WI38 (cell line): ENCODE measurements around the gene FAM83G.

Experiments
- H3K4me3 ChIP-seq: 2 replicates; pipeline ENCODE4 v1.5.1; 2011; ENCODE audit warnings: low read depth, mild to moderate bottlenecking, control low read depth, low read length
- TF ChIP-seq, protein P1 (sequence below): IDR thresholded peaks from 2 replicates; pipeline ENCODE4 v1.5.1; 2012; ENCODE audit warnings: low read depth, mild to moderate bottlenecking, control low read depth, low read length

FAM83G gene

DNA sequence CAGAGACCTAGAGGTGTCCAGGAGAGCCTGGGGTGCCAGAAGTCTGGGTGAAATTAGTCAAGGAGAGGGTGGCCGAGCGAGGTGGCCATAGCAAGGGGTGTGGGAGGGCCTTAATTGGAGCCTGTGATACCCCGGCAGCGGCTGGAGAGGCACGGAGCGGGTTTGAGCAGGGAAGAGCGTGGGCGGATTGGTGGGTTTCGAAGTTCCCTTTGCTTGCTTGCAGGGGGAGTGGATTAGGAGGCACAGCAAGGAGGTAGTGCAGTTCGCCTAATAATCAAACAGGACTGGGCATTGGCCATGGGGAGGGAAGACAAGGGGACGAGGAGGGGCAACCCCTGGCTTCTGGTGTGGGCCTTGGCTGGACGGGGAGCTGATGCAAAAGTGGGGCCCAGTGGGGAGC, 5.4 kb upstream of the FAM83G start:
- TF ChIP-seq, protein P1, sequence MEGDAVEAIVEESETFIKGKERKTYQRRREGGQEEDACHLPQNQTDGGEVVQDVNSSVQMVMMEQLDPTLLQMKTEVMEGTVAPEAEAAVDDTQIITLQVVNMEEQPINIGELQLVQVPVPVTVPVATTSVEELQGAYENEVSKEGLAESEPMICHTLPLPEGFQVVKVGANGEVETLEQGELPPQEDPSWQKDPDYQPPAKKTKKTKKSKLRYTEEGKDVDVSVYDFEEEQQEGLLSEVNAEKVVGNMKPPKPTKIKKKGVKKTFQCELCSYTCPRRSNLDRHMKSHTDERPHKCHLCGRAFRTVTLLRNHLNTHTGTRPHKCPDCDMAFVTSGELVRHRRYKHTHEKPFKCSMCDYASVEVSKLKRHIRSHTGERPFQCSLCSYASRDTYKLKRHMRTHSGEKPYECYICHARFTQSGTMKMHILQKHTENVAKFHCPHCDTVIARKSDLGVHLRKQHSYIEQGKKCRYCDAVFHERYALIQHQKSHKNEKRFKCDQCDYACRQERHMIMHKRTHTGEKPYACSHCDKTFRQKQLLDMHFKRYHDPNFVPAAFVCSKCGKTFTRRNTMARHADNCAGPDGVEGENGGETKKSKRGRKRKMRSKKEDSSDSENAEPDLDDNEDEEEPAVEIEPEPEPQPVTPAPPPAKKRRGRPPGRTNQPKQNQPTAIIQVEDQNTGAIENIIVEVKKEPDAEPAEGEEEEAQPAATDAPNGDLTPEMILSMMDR: no peak
- H3K4me3 ChIP-seq: no peak overlapping the region

DNA sequence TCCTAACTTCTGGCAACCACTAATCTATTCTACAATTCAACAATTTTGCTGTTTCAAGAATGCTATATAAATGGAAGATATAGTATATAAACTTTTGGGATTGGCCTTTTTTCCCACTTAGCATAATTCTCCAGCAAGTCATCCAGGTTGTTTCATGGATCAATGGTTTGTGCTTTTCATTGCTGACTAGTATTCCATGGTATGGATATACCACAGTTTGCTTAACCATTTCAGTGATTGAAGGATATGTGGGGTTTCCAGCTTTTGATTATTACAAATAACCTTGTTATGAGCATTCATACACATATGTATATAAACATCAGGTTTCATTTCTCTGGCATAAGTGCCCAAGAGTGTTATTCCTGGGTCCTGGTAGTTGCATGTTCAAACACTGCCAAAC, 2.1 kb upstream of the FAM83G start:
- H3K4me3 ChIP-seq: no peak overlapping the region
- TF ChIP-seq, protein P1: no peak

DNA sequence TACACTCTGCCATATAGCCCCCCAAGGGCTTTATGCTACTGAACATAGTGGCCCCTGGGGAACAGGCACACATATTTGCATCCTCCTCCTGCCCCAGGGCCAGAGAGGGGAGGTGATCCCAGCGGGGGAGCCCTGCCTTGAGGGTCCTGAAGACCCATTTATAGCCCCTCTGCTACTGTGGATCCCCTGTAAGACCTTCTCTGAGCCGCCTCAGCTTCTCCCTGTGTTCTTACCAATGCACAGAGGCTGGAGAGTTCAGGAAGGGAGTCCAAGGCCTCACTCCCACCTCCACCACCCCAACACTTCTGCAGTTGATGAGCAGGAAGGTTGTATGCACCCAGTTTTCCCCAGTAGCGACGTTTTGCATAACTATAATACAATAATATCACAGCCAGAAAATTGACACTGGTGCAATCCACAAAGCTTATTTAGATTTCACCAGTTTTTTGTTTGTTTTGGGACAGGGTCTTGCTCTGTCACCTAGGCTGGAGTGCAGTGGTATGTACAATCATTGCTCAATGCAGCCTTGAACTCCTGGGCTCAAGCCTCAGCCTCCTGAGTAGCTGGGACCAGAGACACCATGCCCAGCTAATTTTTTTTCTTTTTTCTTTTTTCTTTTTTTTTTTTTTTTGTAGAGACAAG, 1.3 kb upstream of the FAM83G start:
- TF ChIP-seq, protein P1: no peak
- H3K4me3 ChIP-seq: no peak overlapping the region

DNA sequence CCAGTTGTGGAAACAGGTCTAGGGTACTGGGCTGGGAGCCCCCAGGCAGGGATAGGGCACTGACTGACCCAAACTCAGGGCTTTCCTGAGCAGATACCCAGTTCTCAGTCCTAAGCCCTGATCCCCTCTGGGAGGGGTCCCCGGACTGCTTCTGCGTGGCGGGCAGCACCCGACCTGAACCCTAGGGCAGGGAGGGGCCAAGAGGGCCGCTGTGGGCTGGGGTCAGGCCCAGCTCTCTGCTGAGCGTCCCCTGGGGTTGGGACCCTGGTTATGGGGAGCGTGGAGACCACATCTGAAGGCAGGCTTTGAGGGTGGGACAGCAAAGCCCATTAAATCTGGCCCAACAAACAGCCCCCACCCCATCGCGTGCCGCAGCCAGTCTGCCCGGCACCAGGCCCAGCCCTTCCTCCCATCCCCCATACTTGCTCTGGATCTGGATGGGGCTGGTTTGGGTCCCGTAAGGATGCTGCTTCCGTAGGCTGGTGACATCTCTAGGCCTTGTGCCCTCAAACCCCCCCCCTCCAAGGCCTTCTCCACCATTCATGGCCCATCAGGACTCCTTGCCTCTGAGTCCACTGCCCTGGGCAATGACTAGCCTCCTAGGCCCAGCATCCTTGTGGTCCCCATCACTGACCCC, 691 bp upstream of the FAM83G start:
- TF ChIP-seq, protein P1: no peak
- H3K4me3 ChIP-seq: peak overlapping the region; percentile 71

DNA sequence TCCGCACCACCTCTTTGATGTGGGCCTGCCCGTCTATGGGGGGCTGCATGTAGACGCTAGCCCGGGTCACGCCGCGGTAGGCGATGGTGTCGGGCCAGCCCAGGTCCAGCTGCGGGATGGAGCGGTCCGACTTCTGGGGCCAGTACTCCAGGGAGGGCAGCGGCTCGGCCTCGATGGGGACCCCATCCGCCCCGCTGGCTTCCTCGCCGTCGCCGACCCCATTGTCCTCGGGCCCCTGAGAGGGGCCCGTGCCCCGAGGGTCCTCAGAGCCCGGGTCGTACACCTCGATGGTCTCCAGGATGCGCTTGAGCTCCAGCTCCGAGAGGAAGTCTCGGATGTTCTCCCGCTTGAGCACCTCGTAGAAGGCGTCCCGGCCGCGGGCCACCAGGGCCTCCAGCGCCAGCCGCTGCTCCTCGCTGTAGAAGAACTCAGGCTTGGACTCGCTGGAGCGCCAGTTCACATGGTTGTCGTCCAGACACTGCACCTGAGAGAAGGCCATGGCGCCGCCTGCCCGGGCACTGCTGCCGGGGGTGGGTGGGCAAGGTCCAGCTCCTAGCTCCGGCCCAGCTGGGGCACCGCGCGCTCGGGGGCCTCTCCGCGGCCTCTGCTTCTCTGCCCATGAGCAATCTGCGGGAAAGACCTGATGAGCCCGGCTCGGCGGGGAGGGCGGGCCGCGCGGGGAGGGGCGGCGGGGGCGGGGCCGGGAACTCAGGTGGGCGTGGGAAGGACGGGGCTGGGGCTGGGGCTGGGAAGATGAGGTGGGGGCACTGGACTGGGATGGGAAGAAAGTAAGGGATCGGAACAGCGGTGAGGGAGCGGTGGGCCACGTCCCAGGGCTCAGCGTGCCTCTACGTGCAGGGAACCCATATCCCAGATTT, 782 bp downstream of the FAM83G start:
- TF ChIP-seq, protein P1: no peak
- H3K4me3 ChIP-seq: peak overlapping the region; percentile 71

DNA sequence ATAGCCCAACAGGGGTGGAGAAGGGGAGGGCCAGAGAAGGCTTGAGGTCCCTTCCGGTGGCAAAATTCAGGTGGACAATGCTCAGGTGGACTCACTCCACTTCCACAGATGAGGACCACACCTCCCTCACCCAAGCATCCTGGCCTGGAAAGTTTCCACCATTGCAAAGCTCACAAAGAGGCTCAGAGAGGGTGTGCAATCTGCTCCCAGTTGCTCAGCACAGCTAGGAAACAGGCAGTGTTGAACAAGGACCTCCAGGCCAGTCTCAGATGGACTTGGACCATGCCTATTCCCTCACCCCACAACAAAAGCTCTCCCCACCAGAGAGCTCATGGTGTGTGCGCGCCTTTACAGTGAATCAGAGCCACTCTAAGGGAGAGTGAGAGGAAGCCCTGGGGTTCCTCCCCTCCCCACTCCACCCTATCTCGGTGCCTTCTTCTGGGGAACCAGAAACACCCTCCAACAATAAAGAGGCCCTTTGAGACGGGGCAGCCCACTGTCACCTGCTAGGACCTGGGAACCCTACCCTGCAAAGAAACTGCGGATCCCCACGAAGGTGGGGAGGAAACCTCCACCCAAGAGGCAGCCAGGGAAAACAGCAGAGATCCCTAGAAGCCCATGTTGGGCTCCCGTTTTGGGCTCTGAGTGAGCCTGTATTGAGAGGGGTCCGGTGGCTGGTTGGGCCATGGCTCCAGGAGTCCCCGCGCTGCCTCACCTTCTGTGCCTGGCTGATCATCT, 1.6 kb downstream of the FAM83G start:
- peak overlapping the region; percentile 71 for H3K4me3 ChIP-seq
- TF ChIP-seq, protein P1: no peak
